OCI-LY1 (cell line): ENCODE results near the gene REXO4.

Experiments used
- CTCF ChIP-seq: fragments of 200-600 bp; sonication (generic), shearing (Covaris generic); IDR thresholded peaks from 2 replicates; pipeline ENCODE4 v1.5.1; 2017; ENCODE audit warnings: mild to moderate bottlenecking, antibody characterized with exemption, low read length, moderate library complexity, mixed read lengths
- EZH2 ChIP-seq: fragments of 200-600 bp; sonication (generic), shearing (Covaris generic); IDR thresholded peaks from 2 replicates; pipeline ENCODE4 v1.8.0; 2017; ENCODE audit warnings: borderline replicate concordance, mixed run types, mild to moderate bottlenecking, antibody characterized with exemption, low read length, moderate library complexity, mixed read lengths

DNA sequence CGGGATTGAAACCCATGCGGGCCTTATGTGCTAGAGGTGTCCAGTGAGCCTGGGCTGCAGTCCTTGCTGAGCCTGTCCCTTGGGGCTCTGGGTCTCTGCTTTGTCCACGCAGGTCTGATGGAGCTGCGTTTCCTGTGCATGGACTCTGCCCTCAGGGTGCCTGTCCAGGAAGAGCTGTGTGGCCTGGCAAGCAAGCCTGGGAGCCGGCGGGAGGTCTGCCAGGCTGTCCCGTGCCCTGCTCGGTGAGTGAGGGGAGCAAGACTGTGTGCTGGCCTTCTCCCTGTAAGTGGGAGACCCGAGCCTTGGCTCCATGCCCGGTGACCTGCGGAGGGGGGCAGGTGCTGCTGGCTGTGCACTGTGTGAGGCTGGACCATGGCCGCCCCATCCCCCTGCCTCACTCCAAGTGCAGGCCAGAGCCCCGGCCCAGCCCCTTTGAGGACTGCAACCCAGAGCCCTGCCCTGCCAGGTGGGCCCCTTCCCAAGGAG is 30.7 kb upstream of the REXO4 start:
- TF ChIP-seq CTCF (no peak), EZH2 (no peak)
